H1 (cell line): ENCODE data around the gene CEACAM6. TPM values are rescaled to one million over a fixed set of nuclear protein-coding genes. Genes with fewer than 3 reads are reported as not detected.

Experiments used
- CTCF ChIA-PET: fragments of 300-600 bp; sonication (Branson Sonifier 250); formaldehyde crosslinking; loops from one replicate; lab custom pipeline; 2021; ENCODE audit not compliant: partially characterized antibody; lab: Charles Lee
- POLR2A ChIA-PET: fragments of 300-600 bp; sonication (Branson Sonifier 250); formaldehyde crosslinking; loops from one replicate; lab custom pipeline; 2021; ENCODE audit warnings: inconsistent platforms; ENCODE audit not compliant: partially characterized antibody; lab: Charles Lee
- DNase-seq, 2 experiments: peaks; one replicate each; pipeline versions ENCODE4 v3.0.0 to v3.0.0-alpha.2; 2010 to 2022; ENCODE audit warnings: low spot score in 2 of 2, low read depth in 1 of 2, mixed read lengths in 1 of 2
- FAIRE-seq: peaks from 2 replicates; lab custom pipeline; 2011; peaks lifted over from hg19 to GRCh38; lab: Jason Lieb, UNC
- H2AFZ ChIP-seq: 2 replicates; pipeline ENCODE4 v1.8.1; 2012; ENCODE audit warnings: low read length, inconsistent platforms
- H2AK5ac ChIP-seq: 2 replicates; pipeline ENCODE4 v1.6.1; 2013; ENCODE audit warnings: low read depth, low read length
- H2BK120ac ChIP-seq: replicated peaks from 2 replicates; pipeline ENCODE3; 2013; ENCODE audit warnings: low read depth, low read length, inconsistent platforms
- H2BK12ac ChIP-seq: 2 replicates; pipeline ENCODE4 v1.6.1; 2013; ENCODE audit warnings: low read depth, low read length
- H2BK15ac ChIP-seq: 2 replicates; pipeline ENCODE4 v1.6.1; 2013; ENCODE audit warnings: low read length
- H2BK20ac ChIP-seq: 2 replicates; pipeline ENCODE4 v1.6.1; 2013; ENCODE audit warnings: low read length
- H2BK5ac ChIP-seq: 2 replicates; pipeline ENCODE4 v1.6.1; 2013; ENCODE audit warnings: low read depth, low read length
- H3K14ac ChIP-seq: 2 replicates; pipeline ENCODE4 v1.6.1; 2013; ENCODE audit warnings: inconsistent platforms; ENCODE audit not compliant: insufficient read length
- H3K18ac ChIP-seq: 2 replicates; pipeline ENCODE4 v1.6.1; 2013; ENCODE audit warnings: low read length; ENCODE audit errors: extremely low read depth
- H3K23ac ChIP-seq: 2 replicates; pipeline ENCODE4 v1.6.1; 2013; ENCODE audit warnings: inconsistent platforms; ENCODE audit not compliant: insufficient read length
- H3K23me2 ChIP-seq: 2 replicates; pipeline ENCODE4 v1.6.1; 2013; ENCODE audit warnings: low read depth, low read length
- H3K27ac ChIP-seq: 2 replicates; pipeline ENCODE4 v1.6.1; 2011; ENCODE audit warnings: low read depth, low read length, inconsistent platforms
- H3K27me3 ChIP-seq, 4 experiments: replicated peaks in 1 of 4; 1 replicate in 1 of 4; 2 replicates in 3 of 4; pipeline versions ENCODE4 v1.6.1 to v1.8.1; 2011 to 2013; ENCODE audit warnings: low read length in 3 of 4, mild to moderate bottlenecking in 3 of 4, inconsistent platforms in 2 of 4, mixed read lengths in 2 of 4, moderate library complexity in 1 of 4; ENCODE audit not compliant: control insufficient read depth in 3 of 4, insufficient read depth in 3 of 4; ENCODE audit errors: extremely low read depth in 1 of 4
- H3K36me3 ChIP-seq, 4 experiments: 2 replicates each; pipeline versions ENCODE4 v1.6.1 to v1.8.1; 2011 to 2013; ENCODE audit warnings: mild to moderate bottlenecking in 4 of 4, low read length in 3 of 4, moderate library complexity in 2 of 4, control low read depth in 1 of 4, inconsistent platforms in 1 of 4; ENCODE audit not compliant: insufficient read depth in 4 of 4, control insufficient read depth in 2 of 4
- H3K4ac ChIP-seq: replicated peaks from 2 replicates; pipeline ENCODE3; 2013; ENCODE audit warnings: low read length, low read depth, mixed read lengths, inconsistent platforms; ENCODE audit not compliant: insufficient read length
- H3K4me1 ChIP-seq, 4 experiments: replicated peaks in 1 of 4; 1 replicate in 1 of 4; 2 replicates in 3 of 4; pipeline versions ENCODE4 v1.6.1 to v1.8.1; 2011 to 2013; ENCODE audit warnings: low read length in 3 of 4, inconsistent platforms in 2 of 4, mixed read lengths in 1 of 4; ENCODE audit not compliant: insufficient read depth in 4 of 4, control insufficient read depth in 3 of 4
- H3K4me2 ChIP-seq, 2 experiments: 2 replicates each; pipeline versions ENCODE4 v1.6.1 to v1.8.1; 2011 to 2013; ENCODE audit warnings: low read depth in 2 of 2, low read length in 2 of 2, control low read depth in 1 of 2, inconsistent platforms in 1 of 2, mild to moderate bottlenecking in 1 of 2; ENCODE audit not compliant: insufficient read depth in 1 of 2
- H3K4me3 ChIP-seq, 4 experiments: fragments of 200-600, 300-600 bp in 1 of 4; sonication (generic), shearing (Covaris generic), sonication (Bioruptor Twin) in 1 of 4; 2 replicates each; pipeline versions ENCODE4 v1.5.1 to v1.8.1; 2011 to 2016; ENCODE audit warnings: low read length in 4 of 4, low read depth in 3 of 4, control low read depth in 2 of 4, inconsistent platforms in 2 of 4, mild to moderate bottlenecking in 2 of 4, mixed read lengths in 1 of 4, moderate library complexity in 1 of 4; ENCODE audit not compliant: insufficient read depth in 2 of 4; ENCODE audit errors: extremely low read depth in 1 of 4
- H3K56ac ChIP-seq: replicated peaks from 2 replicates; pipeline ENCODE3; 2013; ENCODE audit warnings: low read depth, mild to moderate bottlenecking, mixed read lengths, low read length, inconsistent platforms; ENCODE audit not compliant: insufficient read length
- H3K79me1 ChIP-seq: 2 replicates; pipeline ENCODE4 v1.6.1; 2013; ENCODE audit warnings: low read depth, low read length, control low read depth
- H3K79me2 ChIP-seq, 2 experiments: 2 replicates each; pipeline versions ENCODE4 v1.6.1 to v1.8.1; 2012 to 2013; ENCODE audit warnings: low read length in 2 of 2, mild to moderate bottlenecking in 2 of 2, inconsistent platforms in 1 of 2; ENCODE audit not compliant: insufficient read depth in 2 of 2, control insufficient read depth in 1 of 2
- H3K9ac ChIP-seq, 4 experiments: replicated peaks in 1 of 4; 1 replicate in 1 of 4; 2 replicates in 3 of 4; pipeline versions ENCODE4 v1.6.1 to v1.8.1; 2011 to 2013; ENCODE audit warnings: low read depth in 3 of 4, low read length in 3 of 4, control low read depth in 2 of 4, mild to moderate bottlenecking in 2 of 4, moderate library complexity in 2 of 4, inconsistent platforms in 1 of 4; ENCODE audit errors: extremely low read depth in 1 of 4
- H3K9me3 ChIP-seq, 2 experiments: 2 replicates each; pipeline versions ENCODE4 v1.6.1 to v1.8.1; 2012 to 2013; ENCODE audit warnings: mild to moderate bottlenecking in 2 of 2, moderate library complexity in 2 of 2, control low read depth in 1 of 2, inconsistent platforms in 1 of 2, low read depth in 1 of 2, low read length in 1 of 2, mixed read lengths in 1 of 2; ENCODE audit not compliant: insufficient read depth in 2 of 2
- H4K20me1 ChIP-seq, 2 experiments: replicated peaks in 1 of 2; 2 replicates each; pipeline versions ENCODE3 to v1.8.1; 2011 to 2013; ENCODE audit warnings: inconsistent platforms in 2 of 2, low read length in 2 of 2, mild to moderate bottlenecking in 1 of 2; ENCODE audit not compliant: insufficient read depth in 2 of 2, control insufficient read depth in 1 of 2
- H4K5ac ChIP-seq: 2 replicates; pipeline ENCODE4 v1.6.1; 2013; ENCODE audit warnings: low read length, low read depth, mixed read lengths, inconsistent platforms; ENCODE audit not compliant: insufficient read length
- H4K8ac ChIP-seq: 2 replicates; pipeline ENCODE4 v1.8.0; 2013; ENCODE audit warnings: mild to moderate bottlenecking, moderate library complexity, low read length, inconsistent platforms; ENCODE audit not compliant: insufficient read depth; ENCODE audit errors: extremely low read depth
- H4K91ac ChIP-seq: replicated peaks from 2 replicates; pipeline ENCODE3; 2013; ENCODE audit warnings: low read length, mixed read lengths, inconsistent platforms; ENCODE audit not compliant: insufficient read length
- BCL11A ChIP-seq, 2 experiments: IDR thresholded peaks; one replicate each; pipeline ENCODE4 v1.6.1; 2011; ENCODE audit warnings: low read depth in 2 of 2, low read length in 2 of 2, mild to moderate bottlenecking in 2 of 2
- NANOG ChIP-seq: IDR thresholded peaks from 2 replicates; pipeline ENCODE4 v1.6.1; 2011; ENCODE audit warnings: low read length, low read depth, mild to moderate bottlenecking, inconsistent platforms; ENCODE audit not compliant: insufficient read depth, poor library complexity, severe bottlenecking
- RAD21 ChIP-seq, 2 experiments: IDR thresholded peaks in 1 of 2; conservative IDR thresholded peaks in 1 of 2; 2 replicates each; pipeline ENCODE4 v1.6.1; 2011; ENCODE audit warnings: low read depth in 2 of 2, low read length in 2 of 2, improper control_type of control experiment in 1 of 2, inconsistent platforms in 1 of 2, mild to moderate bottlenecking in 1 of 2, moderate library complexity in 1 of 2
- RNF2 ChIP-seq: fragments of 200-900, 300-1000 bp; sonication (generic); IDR thresholded peaks from 2 replicates; pipeline ENCODE4 v1.7.1; 2016; ENCODE audit warnings: borderline replicate concordance, low read depth, mild to moderate bottlenecking, antibody characterized with exemption, low read length; ENCODE audit not compliant: poor library complexity, severe bottlenecking; ENCODE audit errors: missing control alignments
- SIN3A ChIP-seq, 2 experiments: IDR thresholded peaks in 1 of 2; conservative IDR thresholded peaks in 1 of 2; 2 replicates each; pipeline ENCODE4 v1.6.1; 2011 to 2012; ENCODE audit warnings: low read length in 2 of 2, improper control_type of control experiment in 1 of 2, low read depth in 1 of 2, mild to moderate bottlenecking in 1 of 2
- YY1 ChIP-seq: IDR thresholded peaks from 2 replicates; pipeline ENCODE4 v1.6.1; 2011; ENCODE audit warnings: low read depth, mild to moderate bottlenecking, low read length
- WGBS, 2 experiments: shearing (Covaris generic) in 1 of 2; methylation state at CpG; one replicate each; pipeline versions ENCODE4 v1.1.6 to v1.1.7; 2013 to 2015; ENCODE audit warnings: low lambda C conversion rate in 2 of 2, mixed read lengths in 2 of 2, inconsistent platforms in 1 of 2, low coverage in 1 of 2, missing lambda C conversion rate in 1 of 2; ENCODE audit not compliant: insufficient replicate concordance in 2 of 2, insufficient coverage in 1 of 2, insufficient read length in 1 of 2; ENCODE audit errors: extremely low coverage in 1 of 2, missing lambda C conversion rate in 1 of 2; 5-methylcytosine and 5-hydroxymethylcytosine counted together
- polyA plus RNA-seq, 7 experiments: library from polyadenylated mRNA; depleted of rRNA in 3 of 7; stranded (reverse) in 5 of 7; unstranded in 2 of 7; fragments of >200 nt in 5 of 7; fragments of 200-250 nt in 2 of 7; gene quantifications; 1 replicate in 5 of 7; 2 replicates in 1 of 7; 4 replicates in 1 of 7; pipeline versions ENCODE4 v1.2.1 to v1.2.3, GENCODE V29; 2011 to 2013; ENCODE audit warnings: missing spikeins in 2 of 7, mixed read lengths in 2 of 7
- total RNA-seq: library from RNA; stranded (reverse); fragmentation: NEBNext Ultra II Directional; extraction: Animal tissue kit (Norgen Biotek cat#: 25700); gene quantifications from 2 replicates; pipeline ENCODE4 v1.2.1, GENCODE V29; 2021

Gene CEACAM6
- total and polyA plus RNA-seq, 2 of the 8 experiments (the other 6 are each of a cell fraction or from before 2014, with no cell fraction given) = not detected

DNA sequence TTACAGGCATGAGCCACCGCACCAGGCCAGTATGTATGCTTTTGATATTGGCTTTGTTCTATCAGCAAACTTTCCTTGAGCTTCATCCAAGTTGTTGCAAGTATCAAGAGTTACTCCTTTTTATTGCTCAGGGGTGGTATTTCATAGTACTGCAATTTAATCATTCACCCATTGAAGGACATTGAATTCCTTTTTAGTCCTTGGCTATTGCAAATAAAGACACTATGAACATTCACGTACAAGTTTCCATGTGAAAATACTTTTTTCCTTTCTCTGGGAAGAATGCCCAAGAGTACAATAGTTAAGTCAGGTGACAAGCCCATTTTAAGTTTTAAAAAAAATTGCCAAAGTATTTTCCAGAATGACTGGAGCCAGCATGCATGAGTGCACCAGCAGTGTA lies 61.4 kb downstream of the CEACAM6 start:
- H3K27ac ChIP-seq = no peak overlapping the region
- H4K5ac ChIP-seq = no peak overlapping the region
- H2BK12ac ChIP-seq = no peak overlapping the region
- H2BK5ac ChIP-seq = no peak overlapping the region
- H2BK120ac ChIP-seq = no peak overlapping the region
- no peak overlapping the region for H4K91ac ChIP-seq
- no peak overlapping the region for H3K4ac ChIP-seq
- ChIA-PET CTCF (interaction anchor here (0.6 kb wide), 1 partner anchor 600 kb away, joined by 3 read pairs; no protein-coding TSS in a partner anchor), POLR2A (no interaction called here)
- H2BK20ac ChIP-seq = no peak overlapping the region
- no peak overlapping the region for H2BK15ac ChIP-seq
- H3K23ac ChIP-seq = no peak overlapping the region
- H4K20me1 ChIP-seq = peaks cover 0 to 1% of the 10 kb centered on the region in 2 experiments
- H2AK5ac ChIP-seq = no peak overlapping the region
- TF ChIP-seq BCL11A (IDR thresholded peaks at IDR 0.05; ENCODE audit: low read depth in 2 of 2, low read length in 2 of 2) (no peak), RNF2 (no peak), NANOG (no peak), RAD21 (IDR thresholded peaks at IDR 0.05 in 1 of 2, conservative IDR thresholded peaks at IDR 0.05 in 1 of 2; ENCODE audit: low read depth in 2 of 2, low read length in 2 of 2) (no peak), YY1 (no peak), SIN3A (conservative IDR thresholded peaks at IDR 0.05 in 1 of 2, IDR thresholded peaks at IDR 0.05 in 1 of 2; ENCODE audit: low read depth in 1 of 2, low read length in 2 of 2) (no peak)
- no peaks in the 10 kb centered on the region; the same call in 1 of the 2 replicates for H3K79me1 ChIP-seq
- H2AFZ ChIP-seq = no peak overlapping the region
- 88% methylated on average over 2 of the region's 2 CpGs; no CpG with 5 or more reads in 1 of the 2 experiments for WGBS, 2 experiments
- FAIRE-seq (no peak), DNase-seq (no peak)
- no peaks in the 10 kb centered on the region for H3K23me2 ChIP-seq
- H3K4me1 ChIP-seq = no peaks in the 10 kb centered on the region
- H3K36me3 ChIP-seq = no peaks in the 10 kb centered on the region
- H4K8ac ChIP-seq = no peak overlapping the region
- no peaks in the 10 kb centered on the region for H3K27me3 ChIP-seq
- H3K4me3 ChIP-seq = no peak overlapping the region
- peaks cover 34 to 40% of the 10 kb centered on the region in 2 experiments for H3K9me3 ChIP-seq
- H3K18ac ChIP-seq = no peak overlapping the region
- H3K4me2 ChIP-seq = no peak overlapping the region
- H3K14ac ChIP-seq = no peak overlapping the region
- H3K79me2 ChIP-seq = no peaks in the 10 kb centered on the region
- no peak overlapping the region for H3K9ac ChIP-seq
- no peak overlapping the region for H3K56ac ChIP-seq
